T-helper 1 cell treated with Interleukin-12 subunit alpha and Interleukin-12 subunit beta and Interleukin-4 antibody, amounts not matched to agents 30 ng/mL and 1 ng/mL, for 36 hours (primary cell): ENCODE measurements around the gene SMC2. TPM values are rescaled to one million over a fixed set of nuclear protein-coding genes. Genes with fewer than 3 reads are reported as not detected.

Experiments
- intact Hi-C: fragments of 100-400 bp; cut with micrococcal nuclease; formaldehyde crosslinking; loops from one replicate; pipeline ENCODE4 v1.15.1; 2024
- total RNA-seq: library from RNA; stranded (reverse); gene quantifications from 2 replicates; pipeline ENCODE4 v1.2.3, GENCODE V29; 2022

The SMC2 gene
- 49.8 and 50.3 TPM in 2 replicates for total RNA-seq

- intact Hi-C loops: loop anchor here (1.0 to 10.0 kb wide), 14 partner anchors 19 to 1723 kb away; partner anchors contain the start of genes ABCA1, FKTN, FSD1L and NIPSNAP3A
Measured at GRCh38 chr9:104093647-104094533, at the start of gene SMC2. TSS of gene SMC2 (plus strand) at chr9:104094309. CDS start at chr9:104095385, 1,076 bp downstream.

GRCh38 chr9:104068546-104068945 lies 25.6 kb upstream of the SMC2 start:
- intact Hi-C loops: no loop called here

GRCh38 chr9:104069288-104069687 lies 24.8 kb upstream of the SMC2 start:
- intact Hi-C loops: no loop called here

- intact Hi-C loops: no loop called here
Measured at GRCh38 chr9:104071589-104071988, 22.5 kb upstream of the SMC2 start.

- intact Hi-C loops: no loop called here
Measured at GRCh38 chr9:104073098-104073769, 20.9 kb upstream of the SMC2 start.

GRCh38 chr9:104073770-104074133 lies 20.4 kb upstream of the SMC2 start:
- intact Hi-C loops: no loop called here

- intact Hi-C loops: no loop called here
Measured at GRCh38 chr9:104074876-104075275, 19.2 kb upstream of the SMC2 start.

GRCh38 chr9:104075801-104076753 lies 18.0 kb upstream of the SMC2 start:
- intact Hi-C loops: no loop called here

- intact Hi-C loops: no loop called here
Measured at GRCh38 chr9:104078596-104078995, 15.5 kb upstream of the SMC2 start.

- intact Hi-C loops: no loop called here
Measured at GRCh38 chr9:104080983-104081382, 13.1 kb upstream of the SMC2 start.

GRCh38 chr9:104082168-104082567 lies 11.9 kb upstream of the SMC2 start:
- intact Hi-C loops: no loop called here

- intact Hi-C loops: no loop called here
Measured at GRCh38 chr9:104085525-104085924, 8.6 kb upstream of the SMC2 start.

- intact Hi-C loops: no loop called here
Measured at GRCh38 chr9:104087894-104088293, 6.2 kb upstream of the SMC2 start.

GRCh38 chr9:104088416-104088815 lies 5.7 kb upstream of the SMC2 start:
- intact Hi-C loops: no loop called here

GRCh38 chr9:104090578-104090977 lies 3.5 kb upstream of the SMC2 start:
- intact Hi-C loops: loop anchor here (5.0 to 10.0 kb wide), 4 partner anchors 1037 to 1727 kb away; partner anchors contain the start of gene FSD1L

GRCh38 chr9:104091116-104091515 lies 3.0 kb upstream of the SMC2 start:
- intact Hi-C loops: loop anchor here (1.0 to 10.0 kb wide), 5 partner anchors 693 to 1726 kb away; partner anchors contain the start of gene FSD1L

GRCh38 chr9:104091708-104092107 lies 2.4 kb upstream of the SMC2 start:
- intact Hi-C loops: loop anchor here (1.0 to 10.0 kb wide), 6 partner anchors 693 to 1726 kb away; partner anchors contain the start of gene FSD1L

- intact Hi-C loops: loop anchor here (2.0 to 10.0 kb wide), 5 partner anchors 869 to 1725 kb away; partner anchors contain the start of gene FSD1L
Measured at GRCh38 chr9:104092192-104092591, 1.9 kb upstream of the SMC2 start.

GRCh38 chr9:104092875-104093600 lies 1.1 kb upstream of the SMC2 start:
- intact Hi-C loops: loop anchor here (1.0 to 10.0 kb wide), 6 partner anchors 101 to 1724 kb away; partner anchors contain the start of gene FSD1L

GRCh38 chr9:104094534-104095015 lies 466 bp downstream of the SMC2 start:
- intact Hi-C loops: loop anchor here (1.0 to 10.0 kb wide), 13 partner anchors 18 to 1723 kb away; partner anchors contain the start of genes ABCA1, FKTN, FSD1L and NIPSNAP3A
